Kidney (tissue), 14 donors: ENCODE results near the gene AFTPH. TPM values are rescaled to one million over a fixed set of nuclear protein-coding genes. Genes with fewer than 3 reads are reported as not detected.

Experiments
- DNase-seq, 5 donors: peaks; one replicate each; pipeline ENCODE4 v3.0.0-alpha.2; 2013 to 2020
- FAIRE-seq: peaks from 2 replicates; lab custom pipeline; 2012; peaks lifted over from hg19 to GRCh38; lab: Jason Lieb, UNC
- H3K27ac ChIP-seq, 2 donors: one replicate each; pipeline ENCODE4 v1.7.0; 2013; ENCODE audit warnings: low read depth in 2 of 2, low read length in 2 of 2, inconsistent platforms in 1 of 2
- H3K27me3 ChIP-seq: one replicate; pipeline ENCODE4 v1.7.1; 2013; ENCODE audit warnings: low read length, inconsistent platforms; ENCODE audit not compliant: control insufficient read depth, insufficient read depth
- H3K36me3 ChIP-seq, 3 donors: one replicate each; pipeline versions ENCODE4 v1.7.0 to v1.7.1; 2013; ENCODE audit warnings: low read length in 3 of 3, control low read depth in 1 of 3, inconsistent platforms in 1 of 3; ENCODE audit not compliant: insufficient read depth in 3 of 3, control insufficient read depth in 2 of 3
- H3K4me1 ChIP-seq, 3 donors: one replicate each; pipeline versions ENCODE4 v1.7.0 to v1.7.1; 2013; ENCODE audit warnings: low read length in 3 of 3, inconsistent platforms in 1 of 3, low read depth in 1 of 3; ENCODE audit not compliant: control insufficient read depth in 2 of 3, insufficient read depth in 2 of 3
- H3K4me3 ChIP-seq, 3 donors: one replicate each; pipeline versions ENCODE4 v1.7.0 to v1.8.1; 2013; ENCODE audit warnings: low read length in 3 of 3, control low read depth in 1 of 3, inconsistent platforms in 1 of 3
- H3K9ac ChIP-seq, 3 donors: one replicate each; pipeline versions ENCODE4 v1.7.0 to v1.7.1; 2013; ENCODE audit warnings: low read length in 3 of 3, control low read depth in 1 of 3, inconsistent platforms in 1 of 3
- H3K9me3 ChIP-seq, 3 donors: one replicate each; pipeline versions ENCODE4 v1.7.0 to v1.7.1; 2013; ENCODE audit warnings: low read length in 3 of 3, control low read depth in 1 of 3, inconsistent platforms in 1 of 3; ENCODE audit not compliant: control insufficient read depth in 2 of 3, insufficient read depth in 1 of 3
- CTCF ChIP-seq: IDR thresholded peaks from 3 replicates; pipeline ENCODE4 v1.5.1; 2012; ENCODE audit warnings: mild to moderate bottlenecking, moderate library complexity, borderline replicate concordance; ENCODE audit not compliant: insufficient read depth; ENCODE audit errors: extremely low read depth
- intact Hi-C: fragments of 100-400 bp; cut with DNase I; formaldehyde crosslinking; loops from one replicate; pipeline ENCODE4 v1.11.1; 2022
- polyA plus RNA-seq: library from polyadenylated mRNA; stranded (reverse); fragments of 350-450 nt; fragmentation: Illumina TruSeq; extraction: RNeasy Lipid Tissue Mini Kit (QIAGEN cat#74804); gene quantifications from one replicate; pipeline ENCODE4 v1.2.3, GENCODE V29; 2014; ENCODE audit warnings: low read depth, low replicate concordance; ENCODE audit not compliant: insufficient read depth
- total RNA-seq: library from RNA; stranded (reverse); fragmentation: NEBNext Ultra II Directional; extraction: Animal tissue kit (Norgen Biotek cat#: 25700); gene quantifications from one replicate; pipeline ENCODE4 v1.2.1, GENCODE V29; 2021
- donor health status: control.
- donor health status: control.
- donor health status: control.
- donor health status: control.
- donor health status: control.
- donor health status: DM: yes; HTN: yes; CAD: no.
- donor health status: Normal renal cell carcinoma (clear cell type).

AFTPH gene
- total and polyA plus RNA-seq, 2 donors from 2014 or later = 41.2 to 44.6 TPM

- intact Hi-C loops = no loop called here
- no peaks in the 10 kb centered on the region for H3K27me3 ChIP-seq
- no peak overlapping the region for H3K27ac ChIP-seq
- peaks cover 0 to 4% (median 0%) of the 10 kb centered on the region in 3 donors for H3K4me1 ChIP-seq
- H3K4me3 ChIP-seq = no peak overlapping the region
- H3K9me3 ChIP-seq = peaks cover 0 to 4% (median 0%) of the 10 kb centered on the region in 3 donors
- no peak for TF ChIP-seq CTCF
- H3K9ac ChIP-seq = no peak overlapping the region
- H3K36me3 ChIP-seq = no peaks in the 10 kb centered on the region
- no peak for FAIRE-seq
- peak in 2 of 5 donors; percentile 12 to 50 for DNase-seq
Observed at GRCh38 chr2:64599469-64599868, 75.3 kb downstream of the AFTPH start.

GRCh38 chr2:64601034-64601754 lies 77.1 kb downstream of the AFTPH start:
- H3K27ac ChIP-seq = peak overlapping the region; percentile 5 to 52
- H3K4me1 ChIP-seq = peaks cover 0 to 4% (median 0%) of the 10 kb centered on the region in 3 donors
- DNase-seq (peak in 2 of 5 donors; percentile 28 to 32), FAIRE-seq (no peak)
- no peaks in the 10 kb centered on the region for H3K36me3 ChIP-seq
- intact Hi-C loops = no loop called here
- no peak overlapping the region for H3K9ac ChIP-seq
- H3K9me3 ChIP-seq = peaks cover 0 to 4% (median 0%) of the 10 kb centered on the region in 3 donors
- no peaks in the 10 kb centered on the region for H3K27me3 ChIP-seq
- H3K4me3 ChIP-seq = no peak overlapping the region
- TF ChIP-seq CTCF = no peak

- no peak for FAIRE-seq
- Histone ChIP-seq H3K9me3 (peaks cover 0 to 4% (median 0%) of the 10 kb centered on the region in 3 donors), H3K27ac (peak overlapping the region in 1 of 2 donors; percentile 5), H3K9ac (no peak overlapping the region), H3K4me1 (peaks cover 0 to 6% (median 0%) of the 10 kb centered on the region in 3 donors), H3K4me3 (no peak overlapping the region), H3K27me3 (no peaks in the 10 kb centered on the region), H3K36me3 (no peaks in the 10 kb centered on the region)
- intact Hi-C loops = no loop called here
- no peak for DNase-seq
- no peak for TF ChIP-seq CTCF
Observed at GRCh38 chr2:64601785-64602391, 77.8 kb downstream of the AFTPH start.
